GM10248 (cell line): Measurements from ENCODE around the gene ZNF665.

ENCODE experiments used
- CTCF ChIA-PET: fragments of 300-600 bp; sonication (Branson Sonifier 250); formaldehyde crosslinking; extraction: SDS; loops from one replicate; lab custom pipeline; 2021; ENCODE audit warnings: antibody characterized with exemption; lab: Yijun Ruan, JAX
- POLR2A ChIA-PET: fragments of 350-650 bp; sonication (Branson Sonifier 250); formaldehyde crosslinking; extraction: SDS; loops from one replicate; lab custom pipeline; 2020; ENCODE audit warnings: antibody characterized with exemption; lab: Yijun Ruan, JAX
- DNase-seq: peaks from one replicate; pipeline ENCODE4 v3.0.0; 2012; ENCODE audit errors: extremely low spot score
- CTCF ChIP-seq: IDR thresholded peaks from 2 replicates; pipeline ENCODE4 v1.5.1; 2012; ENCODE audit warnings: mild to moderate bottlenecking, low read depth; ENCODE audit errors: extremely low read depth, missing control alignments, control extremely low read depth

Gene ZNF665

GRCh38 chr19:53182202-53182601, 11.0 kb downstream of the ZNF665 start:
- no peak for TF ChIP-seq CTCF

GRCh38 chr19:53177986-53178385, 15.2 kb downstream of the ZNF665 start:
- ChIA-PET POLR2A (no interaction called here), CTCF (no interaction called here)
- no peak for TF ChIP-seq CTCF
- no peak for DNase-seq

More at GRCh38 chr19:53182202-53182601, 11.0 kb downstream of the ZNF665 start:
- ChIA-PET POLR2A (no interaction called here), CTCF (interaction anchor here (2.4 kb wide), 1 partner anchor 9 kb away, joined by 6 read pairs; no protein-coding TSS in a partner anchor)
- DNase-seq: no peak

GRCh38 chr19:53172889-53173288, 20.3 kb downstream of the ZNF665 start:
- POLR2A ChIA-PET: no interaction called here
- DNase-seq: no peak
- TF ChIP-seq CTCF: no peak
- CTCF ChIA-PET: no interaction called here

- TF ChIP-seq CTCF: no peak
- DNase-seq: no peak
- CTCF ChIA-PET: no interaction called here
- POLR2A ChIA-PET: no interaction called here
Measured at GRCh38 chr19:53165691-53166091, 27.5 kb downstream of the ZNF665 start.

- TF ChIP-seq CTCF: no peak
- POLR2A ChIA-PET: no interaction called here
- no peak for DNase-seq
- CTCF ChIA-PET: no interaction called here
Measured at GRCh38 chr19:53161123-53161522, 32.0 kb downstream of the ZNF665 start.

GRCh38 chr19:53160350-53160749, 32.8 kb downstream of the ZNF665 start:
- no peak for DNase-seq
- CTCF ChIA-PET: no interaction called here
- TF ChIP-seq CTCF: no peak
- POLR2A ChIA-PET: no interaction called here
